Neural progenitor cell (in vitro differentiated cells): ENCODE results near the gene DNAI2.

ENCODE experiments used
- CTCF ChIP-seq: fragments of 200-600 bp; sonication (generic); IDR thresholded peaks from 2 replicates; pipeline ENCODE4 v1.5.1; 2017; ENCODE audit warnings: antibody characterized with exemption, mild to moderate bottlenecking
- EZH2phosphoT487 ChIP-seq: fragments of 200-600 bp; sonication (generic); IDR thresholded peaks from 2 replicates; pipeline ENCODE4 v1.6.1; 2017; ENCODE audit warnings: antibody characterized with exemption

- no peak for TF ChIP-seq CTCF
- TF ChIP-seq EZH2phosphoT487, result no peak
These were observed 2.0 kb upstream of the DNAI2 start for GRCh38 chr17:74271901-74272561.
